AG04450 (cell line): Measurements from ENCODE around the gene PPP1R14C. TPM values are rescaled to one million over a fixed set of nuclear protein-coding genes. Genes with fewer than 3 reads are reported as not detected.

Experiments
- CTCF ChIA-PET: fragments of 300-600, 350-600 bp; formaldehyde crosslinking; extraction: SDS; loops from one replicate; lab custom pipeline; 2022; ENCODE audit warnings: antibody characterized with exemption, inconsistent platforms; lab: Charles Lee
- POLR2A ChIA-PET: fragments of 350-600 bp; formaldehyde crosslinking; extraction: SDS; loops from one replicate; lab custom pipeline; 2021; ENCODE audit warnings: antibody characterized with exemption, inconsistent platforms; lab: Yijun Ruan, JAX
- DNase-seq: peaks from one replicate; pipeline ENCODE4 v3.0.0-alpha.2; 2011; ENCODE audit warnings: low read depth, low spot score
- H3K27ac ChIP-seq: one replicate; pipeline ENCODE4 v1.5.1; 2012; ENCODE audit warnings: low read depth, low read length, control low read depth
- H3K27me3 ChIP-seq: one replicate; pipeline ENCODE4 v1.6.0; 2012; ENCODE audit warnings: low read length; ENCODE audit not compliant: control insufficient read depth, insufficient read depth
- H3K4me3 ChIP-seq: 2 replicates; pipeline ENCODE4 v1.5.1; 2011; ENCODE audit warnings: mild to moderate bottlenecking, low read depth, low read length, control low read depth
- H3K9me3 ChIP-seq: 2 replicates; pipeline ENCODE4 v1.5.1; 2012; ENCODE audit warnings: low read length; ENCODE audit not compliant: control insufficient read depth, insufficient read depth
- CTCF ChIP-seq: IDR thresholded peaks from 2 replicates; pipeline ENCODE4 v1.5.1; 2011; ENCODE audit warnings: low read depth, low read length, control low read depth, inconsistent platforms
- polyA plus RNA-seq: library from polyadenylated mRNA; depleted of rRNA; stranded (reverse); fragments of >200 nt; gene quantifications from 2 replicates; pipeline ENCODE4 v1.2.3, GENCODE V29; 2011

Gene PPP1R14C
- polyA plus RNA-seq, 1 experiment, result not detected

DNA sequence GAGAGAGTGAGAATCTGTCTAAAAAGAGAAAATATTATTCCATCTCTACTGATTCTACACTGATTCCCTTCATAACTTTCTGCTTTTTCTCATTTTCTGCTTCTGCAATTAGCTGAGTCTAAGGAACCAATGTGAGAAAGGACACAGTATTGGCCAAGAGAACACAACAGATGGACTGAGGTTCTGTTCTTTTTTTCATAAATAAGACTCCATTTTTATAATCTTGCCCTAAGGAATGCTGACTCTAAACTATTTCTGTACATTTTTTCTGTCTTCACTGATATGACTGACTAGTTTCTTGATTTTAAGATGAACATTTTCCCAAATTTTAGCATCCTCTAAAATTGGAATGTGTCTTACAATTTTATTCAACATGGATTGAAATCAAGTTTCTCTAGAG lies 138.9 kb downstream of the PPP1R14C start:
- ChIA-PET POLR2A (no interaction called here), CTCF (interaction anchor here (1.5 kb wide), 1 partner anchor 113 kb away, joined by 4 read pairs; no protein-coding TSS in a partner anchor)
- peaks cover 2% of the 10 kb centered on the region for H3K27me3 ChIP-seq

DNA sequence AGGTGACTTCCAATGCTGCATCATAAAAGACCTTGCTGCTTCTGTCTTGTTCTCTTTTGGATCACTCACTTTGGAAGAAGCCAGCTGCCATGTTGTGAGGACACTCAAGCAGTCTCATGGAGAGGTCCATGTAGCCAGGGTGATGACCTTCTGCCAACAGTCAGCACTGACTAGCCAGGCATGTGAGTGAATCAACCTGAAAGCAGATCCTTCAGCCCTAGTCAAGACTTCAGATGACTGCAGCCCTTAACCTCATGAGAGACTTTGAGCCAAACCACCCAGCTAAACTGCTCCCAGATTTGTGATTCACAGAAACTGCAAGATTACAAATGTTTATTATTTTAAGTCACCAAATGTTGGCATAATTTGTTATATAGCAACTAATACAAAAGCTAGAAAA lies 140.0 kb downstream of the PPP1R14C start:
- H3K9me3 ChIP-seq, result no peaks in the 10 kb centered on the region; the same call in 1 of the 2 replicates
- POLR2A ChIA-PET, result no interaction called here
- no peak overlapping the region for H3K4me3 ChIP-seq
- CTCF ChIA-PET, result no interaction called here
- H3K27me3 ChIP-seq, result peaks cover 2% of the 10 kb centered on the region
- no peak overlapping the region for H3K27ac ChIP-seq
- no peak for TF ChIP-seq CTCF
- DNase-seq, result no peak

More for the DNA sequence above, 138.9 kb downstream of the PPP1R14C start:
- TF ChIP-seq CTCF, result no peak
- no peak for DNase-seq
- no peak overlapping the region for H3K27ac ChIP-seq
- no peak overlapping the region for H3K4me3 ChIP-seq
- H3K9me3 ChIP-seq, result no peaks in the 10 kb centered on the region; the same call in 1 of the 2 replicates

GRCh38 chr6:150286460-150286859 lies 143.6 kb downstream of the PPP1R14C start:
- Histone ChIP-seq H3K4me3 (no peak overlapping the region), H3K27me3 (peaks cover 3% of the 10 kb centered on the region), H3K9me3 (no peaks in the 10 kb centered on the region), H3K27ac (no peak overlapping the region)
- no peak for DNase-seq
- POLR2A ChIA-PET, result no interaction called here
- CTCF ChIA-PET, result interaction anchor here (1.2 kb wide), 1 partner anchor 206 kb away, joined by 4 read pairs; no protein-coding TSS in a partner anchor
- TF ChIP-seq CTCF, result no peak

DNA sequence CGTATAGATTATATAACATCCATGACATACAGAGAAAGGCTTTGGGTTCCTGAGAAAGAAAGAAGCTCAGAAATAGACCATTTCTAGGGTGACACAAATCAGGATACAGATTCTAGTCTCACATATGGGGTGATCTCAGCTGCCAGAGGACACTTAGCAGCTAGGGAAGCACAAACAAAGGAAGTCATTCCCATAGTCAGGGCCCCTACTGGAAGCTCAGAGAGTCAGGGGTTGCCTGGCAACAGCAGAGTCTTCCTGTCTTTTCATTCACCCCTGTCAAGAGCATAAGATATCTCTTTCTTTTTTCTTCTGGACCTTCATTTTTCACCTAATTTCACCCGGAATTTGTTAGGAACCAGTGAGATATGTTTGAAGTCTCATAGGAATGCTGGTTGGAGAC lies 144.1 kb downstream of the PPP1R14C start:
- Histone ChIP-seq H3K27me3 (peaks cover 3% of the 10 kb centered on the region), H3K9me3 (no peaks in the 10 kb centered on the region), H3K27ac (no peak overlapping the region), H3K4me3 (no peak overlapping the region)
- POLR2A ChIA-PET, result no interaction called here
- CTCF ChIA-PET, result interaction anchor here (1.2 kb wide), 1 partner anchor 206 kb away, joined by 4 read pairs; no protein-coding TSS in a partner anchor
- no peak for DNase-seq
- TF ChIP-seq CTCF, result no peak

- POLR2A ChIA-PET, result no interaction called here
- Histone ChIP-seq H3K27me3 (peaks cover 3% of the 10 kb centered on the region), H3K27ac (no peak overlapping the region), H3K9me3 (no peaks in the 10 kb centered on the region), H3K4me3 (no peak overlapping the region)
- no peak for TF ChIP-seq CTCF
- DNase-seq, result no peak
- CTCF ChIA-PET, result interaction anchor here (0.6 kb wide), 1 partner anchor 209 kb away, joined by 5 read pairs; no protein-coding TSS in a partner anchor
Measured at GRCh38 chr6:150288456-150288855, 145.6 kb downstream of the PPP1R14C start.
